HG03039 (cell line): Measurements from ENCODE around the gene FCHSD2.
"Not testable (repeated sequence)": the region's sequence is repeated elsewhere in the genome, so short reads cannot be mapped to it uniquely, and the experiment has no call there.

Source experiments
- ATAC-seq: cut with Tn5 transposase; IDR thresholded peaks from one replicate; pipeline ENCODE4 v1.9.1; 2021; ENCODE audit warnings: mild to moderate bottlenecking, moderate library complexity; ENCODE audit not compliant: unreplicated experiment

The FCHSD2 gene

GRCh38 chr11:73072935-73073481, 69.1 kb downstream of the FCHSD2 start:
- ATAC-seq: no peak

GRCh38 chr11:73070653-73071052, 71.5 kb downstream of the FCHSD2 start:
- ATAC-seq: no peak

- ATAC-seq: not testable (repeated sequence)
These were observed 80.2 kb downstream of the FCHSD2 start for GRCh38 chr11:73061857-73062424.

- ATAC-seq: not testable (repeated sequence)
These were observed 80.7 kb downstream of the FCHSD2 start for GRCh38 chr11:73061434-73061833.

GRCh38 chr11:73059915-73060314, 82.2 kb downstream of the FCHSD2 start:
- ATAC-seq: no peak

GRCh38 chr11:73058989-73059674, 83.0 kb downstream of the FCHSD2 start:
- no peak for ATAC-seq

GRCh38 chr11:73055655-73056354, 86.3 kb downstream of the FCHSD2 start:
- no peak for ATAC-seq

GRCh38 chr11:73055002-73055401, 87.1 kb downstream of the FCHSD2 start:
- no peak for ATAC-seq

- no peak for ATAC-seq
These were observed 88.2 kb downstream of the FCHSD2 start for GRCh38 chr11:73053964-73054363.

- ATAC-seq: no peak
These were observed 93.7 kb downstream of the FCHSD2 start for GRCh38 chr11:73048446-73048845.

GRCh38 chr11:73047773-73048371, 94.2 kb downstream of the FCHSD2 start:
- peak; percentile 53 for ATAC-seq

- ATAC-seq: no peak
These were observed 102.1 kb downstream of the FCHSD2 start for GRCh38 chr11:73040046-73040445.

- no peak for ATAC-seq
These were observed 107.3 kb downstream of the FCHSD2 start for GRCh38 chr11:73034777-73035176.

- no peak for ATAC-seq
These were observed 107.8 kb downstream of the FCHSD2 start for GRCh38 chr11:73034331-73034730.

- no peak for ATAC-seq
These were observed 112.0 kb downstream of the FCHSD2 start for GRCh38 chr11:73030130-73030529.

GRCh38 chr11:73029403-73029802, 112.7 kb downstream of the FCHSD2 start:
- ATAC-seq: no peak

- no peak for ATAC-seq
These were observed 113.5 kb downstream of the FCHSD2 start for GRCh38 chr11:73028611-73029010.

- ATAC-seq: not testable (repeated sequence)
These were observed 114.3 kb downstream of the FCHSD2 start for GRCh38 chr11:73027840-73028239.

GRCh38 chr11:73024639-73025038, 117.5 kb downstream of the FCHSD2 start:
- no peak for ATAC-seq

GRCh38 chr11:73019996-73020395, 122.1 kb downstream of the FCHSD2 start:
- ATAC-seq: no peak

- no peak for ATAC-seq
These were observed 122.7 kb downstream of the FCHSD2 start for GRCh38 chr11:73019449-73019848.
